ENCODE measurements around the gene UGCG.
"Not testable (repeated sequence)": the region's sequence is repeated elsewhere in the genome, so short reads cannot be mapped to it uniquely, and the experiment has no call there.

The UGCG gene

DNA sequence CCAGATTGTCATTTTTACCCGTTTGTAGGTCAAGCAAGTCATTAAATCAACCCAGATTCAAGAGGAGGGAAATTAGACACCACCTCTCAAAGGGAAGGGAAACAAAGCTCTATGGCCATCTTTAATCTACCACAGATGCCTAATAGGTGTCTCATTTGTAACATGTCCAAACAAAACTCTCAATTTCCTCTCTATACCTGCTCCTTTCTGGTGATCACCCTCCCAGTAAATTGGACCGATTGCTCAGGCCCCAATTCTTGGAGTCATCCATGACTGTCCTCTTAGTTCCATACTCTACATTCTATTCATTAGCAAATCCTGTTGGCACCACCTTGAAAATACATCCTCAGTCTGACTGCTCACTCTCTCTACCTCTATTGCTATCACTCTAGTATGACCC, 22.1 kb upstream of the UGCG start:
- DNase-seq (ENCODE audit: extremely low read depth, low read depth) = no peak
- TF ChIP-seq, protein P1, sequence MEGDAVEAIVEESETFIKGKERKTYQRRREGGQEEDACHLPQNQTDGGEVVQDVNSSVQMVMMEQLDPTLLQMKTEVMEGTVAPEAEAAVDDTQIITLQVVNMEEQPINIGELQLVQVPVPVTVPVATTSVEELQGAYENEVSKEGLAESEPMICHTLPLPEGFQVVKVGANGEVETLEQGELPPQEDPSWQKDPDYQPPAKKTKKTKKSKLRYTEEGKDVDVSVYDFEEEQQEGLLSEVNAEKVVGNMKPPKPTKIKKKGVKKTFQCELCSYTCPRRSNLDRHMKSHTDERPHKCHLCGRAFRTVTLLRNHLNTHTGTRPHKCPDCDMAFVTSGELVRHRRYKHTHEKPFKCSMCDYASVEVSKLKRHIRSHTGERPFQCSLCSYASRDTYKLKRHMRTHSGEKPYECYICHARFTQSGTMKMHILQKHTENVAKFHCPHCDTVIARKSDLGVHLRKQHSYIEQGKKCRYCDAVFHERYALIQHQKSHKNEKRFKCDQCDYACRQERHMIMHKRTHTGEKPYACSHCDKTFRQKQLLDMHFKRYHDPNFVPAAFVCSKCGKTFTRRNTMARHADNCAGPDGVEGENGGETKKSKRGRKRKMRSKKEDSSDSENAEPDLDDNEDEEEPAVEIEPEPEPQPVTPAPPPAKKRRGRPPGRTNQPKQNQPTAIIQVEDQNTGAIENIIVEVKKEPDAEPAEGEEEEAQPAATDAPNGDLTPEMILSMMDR (IDR thresholded peaks at IDR 0.05; ENCODE audit: low read depth, low read length) = no peak

- DNase-seq (ENCODE audit: extremely low read depth, low read depth) = not testable (repeated sequence)
These were observed 21.3 kb upstream of the UGCG start for GRCh38 chr9:111875291-111875690.

DNA sequence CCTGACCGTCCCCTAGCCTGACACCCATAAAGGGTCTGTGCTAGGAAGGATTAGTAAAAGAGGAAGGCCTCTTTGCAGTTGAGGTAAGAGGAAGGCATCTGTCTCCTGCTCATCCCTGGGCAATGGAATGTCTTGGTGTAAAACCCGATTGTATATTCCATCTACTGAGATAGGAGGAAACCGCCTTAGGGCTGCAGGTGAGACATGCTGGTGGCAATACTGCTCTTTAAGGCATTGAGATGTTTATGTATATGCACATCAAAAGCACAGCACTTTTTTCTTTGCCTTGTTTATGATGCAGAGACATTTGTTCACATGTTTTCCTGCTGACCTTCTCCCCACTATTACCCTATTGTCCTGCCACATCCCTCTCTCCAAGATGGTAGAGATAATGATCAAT, 20.9 kb upstream of the UGCG start:
- not testable (repeated sequence) for DNase-seq (ENCODE audit: extremely low read depth, low read depth)

DNA sequence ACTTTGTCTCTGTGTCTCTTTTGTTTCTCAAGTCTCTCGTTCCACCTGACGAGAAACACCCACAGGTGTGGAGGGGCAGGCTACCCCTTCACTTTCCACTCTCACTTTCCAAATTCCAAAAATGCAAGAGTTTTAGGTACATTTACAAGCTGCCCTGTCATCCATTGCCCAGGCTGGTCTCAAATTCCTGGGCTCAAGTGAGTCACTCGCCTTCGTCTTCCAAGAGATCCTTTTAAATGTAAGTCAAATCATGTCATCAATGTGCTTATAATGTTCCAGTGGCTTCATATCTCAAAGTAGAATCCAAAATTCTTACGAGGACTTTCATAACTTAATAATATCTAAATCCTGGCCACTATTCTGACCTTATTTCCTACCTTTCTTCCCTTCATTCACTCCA, 20.4 kb upstream of the UGCG start:
- TF ChIP-seq, protein P1 (IDR thresholded peaks at IDR 0.05; ENCODE audit: low read depth, low read length) = no peak
- DNase-seq (ENCODE audit: extremely low read depth, low read depth) = no peak

GRCh38 chr9:111877420-111877819, 19.2 kb upstream of the UGCG start:
- TF ChIP-seq, protein P1 (IDR thresholded peaks at IDR 0.05; ENCODE audit: low read depth, low read length) = no peak
- DNase-seq (ENCODE audit: extremely low read depth, low read depth) = no peak

DNA sequence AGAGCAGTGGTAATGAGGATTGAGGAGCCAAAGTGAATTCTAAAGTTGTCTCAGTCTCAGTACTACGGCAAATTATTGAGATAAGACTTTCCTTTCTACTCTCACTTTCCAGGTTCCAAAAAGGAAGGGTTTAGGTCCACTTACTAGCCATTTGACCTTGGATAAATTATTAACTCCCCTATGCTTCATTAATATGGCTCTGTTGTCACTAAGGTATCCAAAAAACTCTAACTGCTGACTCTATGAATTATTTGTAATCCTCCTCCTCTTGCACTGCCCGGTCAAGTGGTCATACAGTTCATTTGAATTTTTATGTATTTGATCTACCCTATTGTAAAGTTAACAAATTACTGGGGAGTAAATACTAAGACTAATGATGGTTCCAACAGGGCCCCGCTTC, 17.7 kb upstream of the UGCG start:
- no peak for DNase-seq (ENCODE audit: extremely low read depth, low read depth)
- TF ChIP-seq, protein P1 (IDR thresholded peaks at IDR 0.05; ENCODE audit: low read depth, low read length) = no peak

DNA sequence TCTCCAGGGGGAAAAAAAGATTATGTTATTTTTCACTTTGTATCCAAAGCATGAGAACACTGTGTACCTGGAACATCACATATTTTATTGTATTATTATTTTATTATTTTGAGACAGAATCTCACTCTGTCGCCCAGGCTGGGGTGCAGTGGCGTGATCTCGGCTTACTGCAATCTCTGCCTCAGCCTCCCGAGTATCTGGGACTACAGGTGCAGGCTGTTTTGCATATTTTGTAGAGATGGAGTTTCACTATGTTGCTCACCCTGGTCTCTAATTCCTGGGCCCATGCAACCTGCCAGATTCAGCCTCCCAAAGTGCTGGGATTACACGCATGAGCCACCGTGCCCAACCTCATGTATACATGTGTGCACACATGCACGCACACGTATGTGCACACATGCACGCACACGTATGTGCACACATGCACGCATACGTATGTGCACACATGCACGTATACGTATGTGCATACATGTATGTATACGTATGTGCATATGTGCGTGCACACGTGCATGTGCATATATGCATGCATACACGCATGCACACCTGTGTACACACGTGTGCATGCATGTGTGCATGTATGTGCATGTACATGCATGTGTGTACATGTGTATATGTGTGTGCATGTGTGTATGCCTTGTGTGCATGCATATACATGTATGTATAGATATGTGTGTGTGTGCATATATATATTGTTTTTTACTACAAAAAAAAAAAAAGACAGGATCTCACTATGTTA, 9.5 kb upstream of the UGCG start:
- DNase-seq (ENCODE audit: extremely low read depth, low read depth) = no peak
- TF ChIP-seq, protein P1 (IDR thresholded peaks at IDR 0.05; ENCODE audit: low read depth, low read length) = no peak

- TF ChIP-seq, protein P1 (IDR thresholded peaks at IDR 0.05; ENCODE audit: low read depth, low read length) = no peak
These were observed 6.3 kb upstream of the UGCG start for GRCh38 chr9:111890334-111890733.

DNA sequence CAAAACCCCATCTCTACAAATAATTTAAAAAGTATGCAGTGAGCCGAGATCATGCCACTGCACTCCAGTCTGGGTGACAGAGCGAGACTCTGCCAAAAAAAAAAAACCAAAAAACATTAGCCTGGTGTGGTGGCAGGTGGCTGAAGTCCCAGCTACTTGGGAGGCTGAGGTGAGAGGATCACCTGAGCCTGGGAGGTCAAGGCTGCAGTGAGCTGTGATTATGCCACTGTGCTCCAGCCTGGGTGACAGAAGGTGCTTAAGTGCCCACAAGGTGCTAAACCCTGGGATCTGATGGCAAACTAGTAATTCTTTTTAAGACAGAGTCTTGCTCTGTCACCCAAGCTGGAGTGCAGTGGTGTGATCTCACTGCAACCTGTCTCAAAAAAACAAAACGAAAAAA, 5.7 kb upstream of the UGCG start:
- not testable (repeated sequence) for DNase-seq (ENCODE audit: extremely low read depth, low read depth)

More at GRCh38 chr9:111890334-111890733, 6.3 kb upstream of the UGCG start:
- no peak for DNase-seq (ENCODE audit: extremely low read depth, low read depth)

Data from AG09319 (cell line).